NCI-H2107 (cell line): Measurements from ENCODE around the gene RIPOR2.
"Not testable (repeated sequence)": the region's sequence is repeated elsewhere in the genome, so short reads cannot be mapped to it uniquely, and the experiment has no call there.

Experiments used
- DNase-seq: peaks from one replicate; lab custom pipeline; 2025; lab: John Stamatoyannopoulos, UW

The RIPOR2 gene

GRCh38 chr6:24761193-24761835 lies 174.4 kb downstream of the RIPOR2 start:
- DNase-seq = no peak

- no peak for DNase-seq
Measured at GRCh38 chr6:24760210-24760609, 175.6 kb downstream of the RIPOR2 start.

GRCh38 chr6:24759718-24760117 lies 176.0 kb downstream of the RIPOR2 start:
- DNase-seq = no peak

GRCh38 chr6:24757611-24758010 lies 178.1 kb downstream of the RIPOR2 start:
- DNase-seq = no peak

DNA sequence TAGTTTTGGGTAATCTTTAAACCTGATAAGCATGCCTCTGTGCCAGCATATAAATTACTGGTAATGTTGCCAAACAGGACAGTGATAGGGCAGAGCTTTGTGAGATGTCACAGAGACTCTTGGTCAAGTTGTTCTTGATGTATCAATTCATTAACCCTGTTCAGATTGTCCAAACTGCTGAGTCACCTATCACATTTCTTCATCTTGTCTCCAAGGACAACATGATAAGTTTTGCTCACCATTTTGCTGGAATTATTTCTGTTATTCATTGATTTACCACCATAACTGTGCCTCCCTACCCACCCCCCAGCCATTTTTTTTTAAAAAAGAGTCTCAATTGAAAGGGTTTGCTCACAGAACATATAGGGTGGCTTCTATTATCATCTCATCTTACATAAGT lies 180.5 kb downstream of the RIPOR2 start:
- no peak for DNase-seq

DNA sequence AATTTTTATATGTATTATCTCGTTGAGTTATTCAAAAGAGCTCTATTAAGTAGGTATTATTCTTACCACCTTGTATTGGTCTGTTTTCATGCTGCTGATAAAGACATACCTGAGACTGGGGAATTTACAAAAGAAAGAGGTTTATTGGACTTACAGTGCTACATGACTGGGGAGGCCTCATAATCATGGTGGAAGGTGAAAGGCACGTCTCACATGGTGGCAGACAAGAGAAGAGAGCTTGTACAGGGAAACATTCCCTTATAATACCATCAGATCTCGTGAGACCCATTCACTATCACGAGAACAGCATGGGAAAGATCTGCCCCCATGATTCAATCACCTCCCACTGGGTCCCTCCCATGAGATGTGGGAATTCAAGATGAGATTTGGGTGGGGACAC lies 181.4 kb downstream of the RIPOR2 start:
- DNase-seq = not testable (repeated sequence)
